Sciatic nerve (tissue), 2 donors: ENCODE results near the gene ELOVL5. TPM values are rescaled to one million over a fixed set of nuclear protein-coding genes. Genes with fewer than 3 reads are reported as not detected.
A peak's percentile ranks its signal among the peaks of the same experiment; 100 is the strongest.
"Not testable (repeated sequence)": the region's sequence is repeated elsewhere in the genome, so short reads cannot be mapped to it uniquely, and the experiment has no call there.

ENCODE experiments used
- ATAC-seq: fragments of 200-7000 bp; cut with Tn5 transposase; one replicate; pipeline ENCODE4 v1.9.1; 2020; ENCODE audit warnings: mild to moderate bottlenecking, moderate library complexity
- DNase-seq: peaks from one replicate; pipeline ENCODE4 v3.0.0-alpha.2; 2020; ENCODE audit warnings: low spot score
- intact Hi-C: fragments of 100-400 bp; cut with DNase I; formaldehyde crosslinking; loops from one replicate; pipeline ENCODE4 v1.14.2; 2022
- total RNA-seq: library from RNA; stranded (reverse); fragmentation: NEBNext Ultra II Directional; extraction: Animal tissue kit (Norgen Biotek cat#: 25700); gene quantifications from one replicate; pipeline ENCODE4 v1.2.1, GENCODE V29; 2021
- donor health status: DM: no; HTN: no; CAD: no.
- donor health status: DM: no; HTN: no; CAD: no.

The ELOVL5 gene
- total RNA-seq, 1 donor from 2014 or later, result 115 TPM

GRCh38 chr6:53360093-53360912 lies 11.6 kb upstream of the ELOVL5 start:
- intact Hi-C loops, result no loop called here
- no peak for DNase-seq
- ATAC-seq, result peak; percentile 6

- ATAC-seq, result no peak
- DNase-seq, result no peak
- intact Hi-C loops, result no loop called here
Observed at GRCh38 chr6:53359843-53360092, 11.0 kb upstream of the ELOVL5 start.

GRCh38 chr6:53359095-53359842 lies 10.5 kb upstream of the ELOVL5 start:
- peak; percentile 97 for ATAC-seq
- intact Hi-C loops, result no loop called here
- DNase-seq, result peak; percentile 97

- DNase-seq, result no peak
- no peak for ATAC-seq
- intact Hi-C loops, result no loop called here
Observed at GRCh38 chr6:53358440-53359094, 9.8 kb upstream of the ELOVL5 start.

GRCh38 chr6:53357576-53358360 lies 9.0 kb upstream of the ELOVL5 start:
- no peak for ATAC-seq
- no peak for DNase-seq
- intact Hi-C loops, result no loop called here

GRCh38 chr6:53353624-53354023 lies 4.9 kb upstream of the ELOVL5 start:
- ATAC-seq (no peak), DNase-seq (no peak)
- intact Hi-C loops, result no loop called here

- intact Hi-C loops, result no loop called here
- no peak for DNase-seq
- ATAC-seq, result no peak
Observed at GRCh38 chr6:53352360-53352759, 3.6 kb upstream of the ELOVL5 start.

GRCh38 chr6:53349209-53349693 lies 501 bp upstream of the ELOVL5 start:
- ATAC-seq (no peak), DNase-seq (no peak)
- intact Hi-C loops, result no loop called here

GRCh38 chr6:53347921-53348370 lies 804 bp downstream of the ELOVL5 start:
- DNase-seq, result peak; percentile 84
- peak; percentile 67 for ATAC-seq
- intact Hi-C loops, result no loop called here

GRCh38 chr6:53347250-53347920 lies 1.4 kb downstream of the ELOVL5 start:
- intact Hi-C loops, result no loop called here
- DNase-seq (no peak), ATAC-seq (no peak)

- DNase-seq, intact Hi-C loops, ATAC-seq: not testable (repeated sequence)
Observed at GRCh38 chr6:53346049-53346448, 2.7 kb downstream of the ELOVL5 start.

GRCh38 chr6:53344969-53345368 lies 3.8 kb downstream of the ELOVL5 start:
- DNase-seq (no peak), ATAC-seq (no peak)
- intact Hi-C loops, result no loop called here

- intact Hi-C loops, result no loop called here
- ATAC-seq (no peak), DNase-seq (no peak)
Observed at GRCh38 chr6:53343092-53343491, 5.7 kb downstream of the ELOVL5 start.

GRCh38 chr6:53342217-53342616 lies 6.5 kb downstream of the ELOVL5 start:
- no peak for ATAC-seq
- intact Hi-C loops, result no loop called here
- DNase-seq, result no peak

GRCh38 chr6:53340536-53340935 lies 8.2 kb downstream of the ELOVL5 start:
- no peak for ATAC-seq
- DNase-seq, result no peak
- intact Hi-C loops, result no loop called here

GRCh38 chr6:53339424-53339823 lies 9.3 kb downstream of the ELOVL5 start:
- intact Hi-C loops, result no loop called here
- no peak for DNase-seq
- ATAC-seq, result no peak

- ATAC-seq (no peak), DNase-seq (no peak)
- intact Hi-C loops, result no loop called here
Observed at GRCh38 chr6:53338304-53338703, 10.4 kb downstream of the ELOVL5 start.

- intact Hi-C loops, result no loop called here
- no peak for DNase-seq
- ATAC-seq, result no peak
Observed at GRCh38 chr6:53336070-53336469, 12.7 kb downstream of the ELOVL5 start.
